D721Med (cell line): Measurements from ENCODE around the gene DERA.
"Not testable (repeated sequence)": the region's sequence is repeated elsewhere in the genome, so short reads cannot be mapped to it uniquely, and the experiment has no call there.

Experiments
- DNase-seq: peaks from one replicate; pipeline ENCODE4 v3.0.0; 2011; ENCODE audit warnings: low spot score; ENCODE audit not compliant: insufficient read length
- FAIRE-seq: peaks from 2 replicates; lab custom pipeline; 2011; peaks lifted over from hg19 to GRCh38; lab: Jason Lieb, UNC
- TF ChIP-seq, protein P1 (sequence below): IDR thresholded peaks from 2 replicates; pipeline ENCODE4 v1.5.1; 2012; ENCODE audit warnings: mild to moderate bottlenecking, control low read depth; ENCODE audit not compliant: insufficient read depth; ENCODE audit errors: missing control alignments

DERA gene

DNA sequence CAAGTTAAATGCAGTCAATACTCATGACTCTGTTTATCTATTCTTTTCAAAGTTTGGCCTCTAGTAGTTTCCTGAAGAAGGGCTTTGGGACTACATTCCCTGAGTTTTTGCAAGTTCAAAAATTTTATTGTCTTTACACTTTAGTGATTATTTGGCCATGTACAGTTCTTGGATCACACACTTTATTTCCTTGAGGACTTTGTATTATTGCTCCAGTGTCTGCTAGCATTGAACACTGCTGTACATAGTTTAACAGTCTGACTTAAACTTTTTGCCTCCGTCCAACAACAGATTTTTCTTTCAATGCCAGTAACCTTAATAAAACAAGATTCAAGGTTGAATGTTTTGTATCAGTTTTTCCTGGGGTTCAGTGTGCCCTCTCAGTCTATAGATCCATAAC, 132.3 kb downstream of the DERA start:
- TF ChIP-seq, protein P1, sequence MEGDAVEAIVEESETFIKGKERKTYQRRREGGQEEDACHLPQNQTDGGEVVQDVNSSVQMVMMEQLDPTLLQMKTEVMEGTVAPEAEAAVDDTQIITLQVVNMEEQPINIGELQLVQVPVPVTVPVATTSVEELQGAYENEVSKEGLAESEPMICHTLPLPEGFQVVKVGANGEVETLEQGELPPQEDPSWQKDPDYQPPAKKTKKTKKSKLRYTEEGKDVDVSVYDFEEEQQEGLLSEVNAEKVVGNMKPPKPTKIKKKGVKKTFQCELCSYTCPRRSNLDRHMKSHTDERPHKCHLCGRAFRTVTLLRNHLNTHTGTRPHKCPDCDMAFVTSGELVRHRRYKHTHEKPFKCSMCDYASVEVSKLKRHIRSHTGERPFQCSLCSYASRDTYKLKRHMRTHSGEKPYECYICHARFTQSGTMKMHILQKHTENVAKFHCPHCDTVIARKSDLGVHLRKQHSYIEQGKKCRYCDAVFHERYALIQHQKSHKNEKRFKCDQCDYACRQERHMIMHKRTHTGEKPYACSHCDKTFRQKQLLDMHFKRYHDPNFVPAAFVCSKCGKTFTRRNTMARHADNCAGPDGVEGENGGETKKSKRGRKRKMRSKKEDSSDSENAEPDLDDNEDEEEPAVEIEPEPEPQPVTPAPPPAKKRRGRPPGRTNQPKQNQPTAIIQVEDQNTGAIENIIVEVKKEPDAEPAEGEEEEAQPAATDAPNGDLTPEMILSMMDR = no peak
- FAIRE-seq (no peak), DNase-seq (no peak)

DNA sequence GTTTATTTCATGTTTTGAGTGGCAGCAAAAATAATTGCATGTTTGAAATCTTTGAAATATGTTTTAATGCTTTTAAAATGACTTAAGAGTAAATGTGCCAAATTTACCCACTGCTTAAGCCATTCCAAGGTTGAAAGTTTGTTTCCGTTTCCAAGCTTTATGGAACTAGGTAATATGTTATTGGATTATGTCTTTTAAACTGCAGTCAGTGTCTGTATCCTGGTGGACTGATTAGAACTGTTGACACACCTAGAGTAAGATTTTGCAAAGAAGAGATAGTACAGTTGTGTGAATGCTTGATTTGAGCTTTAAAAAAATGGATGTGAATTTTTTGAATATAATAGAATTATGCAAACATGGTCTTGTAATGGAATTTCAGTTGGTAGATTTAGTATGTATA, 135.1 kb downstream of the DERA start:
- no peak for FAIRE-seq
- TF ChIP-seq, protein P1 = no peak
- DNase-seq = no peak

DNA sequence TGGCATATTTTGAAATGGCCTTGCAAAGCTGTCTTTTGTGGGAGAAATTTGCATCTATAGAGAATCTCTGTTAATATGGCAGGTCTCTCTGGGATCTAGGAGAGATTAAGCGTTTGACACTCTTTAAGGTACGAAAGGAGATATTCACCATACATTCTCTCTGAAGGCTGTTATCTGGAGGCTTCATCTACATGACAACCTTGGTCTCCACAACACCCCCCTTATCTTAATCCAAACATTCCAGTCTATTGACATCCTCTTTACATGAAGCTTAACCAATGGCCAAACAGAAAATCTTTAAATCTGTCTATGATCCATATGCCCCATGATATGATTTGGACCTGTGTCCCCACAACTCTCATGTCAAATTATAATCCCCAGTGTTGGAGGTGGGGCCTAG, 137.4 kb downstream of the DERA start:
- DNase-seq (no peak), FAIRE-seq (no peak)
- TF ChIP-seq, protein P1 = no peak

DNA sequence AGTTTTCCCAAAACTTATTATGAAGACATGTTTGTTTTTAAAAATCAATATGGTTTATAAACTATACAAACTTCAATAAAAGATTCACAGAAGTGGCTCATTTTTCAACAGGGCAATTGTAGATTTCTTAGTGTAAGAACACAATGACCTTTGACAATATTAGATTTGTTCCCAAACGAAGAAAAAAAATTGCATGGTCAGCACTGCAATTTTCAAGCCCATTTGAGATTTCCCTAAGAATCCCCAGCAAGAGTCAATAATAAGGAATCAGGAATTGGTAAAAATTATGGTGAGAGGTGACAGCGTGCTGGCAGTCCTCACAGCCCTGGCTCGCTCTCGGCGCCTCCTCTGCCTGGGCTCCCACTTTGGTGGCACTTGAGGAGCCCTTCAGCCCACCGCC, 145.8 kb downstream of the DERA start:
- TF ChIP-seq, protein P1 = no peak
- no peak for DNase-seq
- no peak for FAIRE-seq

DNA sequence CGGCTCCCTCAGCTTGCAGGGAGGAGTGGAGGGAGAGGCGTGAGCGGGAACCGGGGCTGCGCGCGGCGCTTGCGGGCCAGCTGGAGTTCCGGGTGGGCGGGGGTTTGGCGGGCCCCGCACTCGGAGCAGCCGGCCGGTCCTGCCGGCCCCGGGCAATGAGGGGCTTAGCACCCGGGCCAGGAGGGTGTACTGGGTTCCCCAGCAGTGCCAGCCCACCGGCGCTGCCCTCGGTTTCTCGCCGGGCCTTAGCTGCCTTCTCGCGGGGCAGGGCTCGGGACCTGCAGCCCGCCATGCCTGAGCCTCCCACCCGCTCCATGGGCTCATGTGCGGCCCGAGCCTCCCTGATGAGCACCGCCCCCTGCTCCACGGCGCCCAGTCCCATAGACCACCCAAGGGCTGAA, 146.2 kb downstream of the DERA start:
- DNase-seq, FAIRE-seq: not testable (repeated sequence)

DNA sequence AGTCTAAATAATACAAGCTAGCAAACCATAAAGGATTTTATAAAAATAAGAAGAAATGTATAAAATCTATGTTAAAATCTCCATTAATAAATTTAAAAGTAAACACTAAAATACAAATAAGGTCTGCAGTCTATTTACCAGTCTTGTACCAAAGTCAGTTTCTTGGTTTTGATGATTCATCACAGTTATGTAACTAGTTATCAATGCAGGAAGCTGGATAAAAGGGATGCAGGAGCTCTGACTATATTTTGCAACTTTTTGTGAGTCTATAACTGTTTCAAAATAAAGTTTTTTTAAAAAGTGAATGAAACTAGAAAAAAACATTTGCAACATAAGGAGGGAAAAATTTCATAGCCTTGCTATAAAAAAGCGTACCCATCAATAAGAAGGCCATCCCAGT, 151.5 kb downstream of the DERA start:
- TF ChIP-seq, protein P1 = no peak
- FAIRE-seq (no peak), DNase-seq (no peak)

DNA sequence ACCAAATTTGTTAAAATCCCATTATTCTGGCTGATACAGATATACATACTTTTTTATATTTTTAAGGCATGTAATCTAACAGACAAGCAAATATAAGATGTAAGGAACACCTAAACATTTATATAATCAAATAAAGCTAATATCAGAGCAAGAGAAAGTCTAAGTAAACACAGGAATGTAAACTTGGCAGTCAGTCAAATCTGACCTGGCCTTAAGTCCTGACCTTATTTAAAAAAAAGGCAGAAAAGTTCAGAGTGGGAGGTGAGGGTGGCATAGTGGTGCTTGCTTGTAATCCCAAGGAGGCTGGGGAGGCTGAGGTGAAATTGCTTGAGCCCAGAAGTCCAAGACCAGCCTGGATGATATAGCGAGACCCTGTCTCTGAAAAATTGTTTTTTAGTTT, 152.6 kb downstream of the DERA start:
- no peak for DNase-seq
- FAIRE-seq = no peak
- TF ChIP-seq, protein P1 = no peak

DNA sequence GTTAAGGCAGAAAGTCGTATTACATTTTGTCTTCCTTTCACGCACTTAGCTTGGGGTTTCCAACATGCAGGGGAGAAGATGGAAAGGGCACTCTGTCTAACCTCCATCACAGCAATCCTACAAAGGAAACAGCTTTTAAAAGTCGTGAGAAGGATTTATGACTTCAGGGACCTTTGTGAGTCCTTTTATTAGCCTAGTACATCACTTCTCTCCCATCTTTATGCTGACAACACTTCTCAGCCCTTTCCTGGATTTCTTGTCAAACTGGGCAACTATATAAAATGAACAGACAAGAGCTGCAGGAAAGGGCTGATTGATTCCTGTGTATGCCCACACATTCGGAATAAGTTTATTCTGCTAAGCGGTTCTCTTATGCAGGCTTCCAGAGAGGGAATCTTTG, 159.0 kb downstream of the DERA start:
- FAIRE-seq (no peak), DNase-seq (no peak)
- TF ChIP-seq, protein P1 = no peak
